Thymus (tissue), 11 donors: ENCODE results near the gene SLC24A2. TPM values are rescaled to one million over a fixed set of nuclear protein-coding genes. Genes with fewer than 3 reads are reported as not detected.

Source experiments
- DNase-seq, 9 donors: peaks; one replicate each; pipeline ENCODE4 v3.0.0-alpha.2; 2013; ENCODE audit warnings: low spot score in 9 of 9, low read depth in 6 of 9, missing footprints in 1 of 9
- H3K27ac ChIP-seq, 2 donors: one replicate each; pipeline ENCODE4 v1.5.1; 2013; ENCODE audit warnings: control low read depth in 1 of 2, low read depth in 1 of 2, low read length in 1 of 2, mild to moderate bottlenecking in 1 of 2, moderate library complexity in 1 of 2
- H3K27me3 ChIP-seq, 2 donors: one replicate each; pipeline ENCODE4 v1.5.1; 2013; ENCODE audit warnings: low read length in 1 of 2; ENCODE audit not compliant: control insufficient read depth in 2 of 2, insufficient read depth in 1 of 2
- H3K36me3 ChIP-seq, 2 donors: one replicate each; pipeline ENCODE4 v1.5.1; 2013; ENCODE audit warnings: low read length in 1 of 2, mild to moderate bottlenecking in 1 of 2, moderate library complexity in 1 of 2; ENCODE audit not compliant: control insufficient read depth in 2 of 2, insufficient read depth in 2 of 2
- H3K4me1 ChIP-seq, 2 donors: one replicate each; pipeline ENCODE4 v1.5.1; 2013; ENCODE audit warnings: low read length in 2 of 2; ENCODE audit not compliant: control insufficient read depth in 2 of 2, insufficient read depth in 2 of 2
- H3K4me3 ChIP-seq, 2 donors: one replicate each; pipeline ENCODE4 v1.5.1; 2013; ENCODE audit warnings: low read length in 2 of 2, control low read depth in 1 of 2, mild to moderate bottlenecking in 1 of 2
- H3K9me3 ChIP-seq, 2 donors: one replicate each; pipeline ENCODE4 v1.5.1; 2013; ENCODE audit warnings: low read length in 1 of 2, mild to moderate bottlenecking in 1 of 2; ENCODE audit not compliant: control insufficient read depth in 2 of 2, insufficient read depth in 1 of 2
- WGBS: extraction: QIAGEN DNeasy Blood & Tissue Kit; methylation state at CpG from one replicate; pipeline ENCODE4 v1.1.7; 2013; 5-methylcytosine and 5-hydroxymethylcytosine counted together
- polyA plus RNA-seq: library from polyadenylated mRNA; stranded (reverse); fragments of 200-250 nt; gene quantifications from one replicate; pipeline ENCODE4 v1.2.3, GENCODE V29; 2013
- total RNA-seq: library from RNA; stranded (reverse); fragments of 120-200 nt; gene quantifications from one replicate; pipeline ENCODE4 v1.2.4, GENCODE V29; 2013
- donor health status: healthy.

Gene SLC24A2
- total and polyA plus RNA-seq, 2 donors: 0.05 TPM

- Histone ChIP-seq H3K27ac (no peak overlapping the region), H3K9me3 (no peaks in the 10 kb centered on the region), H3K36me3 (no peaks in the 10 kb centered on the region), H3K27me3 (no peaks in the 10 kb centered on the region), H3K4me3 (no peak overlapping the region), H3K4me1 (no peaks in the 10 kb centered on the region)
- 52% methylated on average over 1 of the region's 1 CpG for WGBS
- DNase-seq: no peak
Measured at GRCh38 chr9:19804431-19804830, 15.6 kb upstream of the SLC24A2 start.

DNA sequence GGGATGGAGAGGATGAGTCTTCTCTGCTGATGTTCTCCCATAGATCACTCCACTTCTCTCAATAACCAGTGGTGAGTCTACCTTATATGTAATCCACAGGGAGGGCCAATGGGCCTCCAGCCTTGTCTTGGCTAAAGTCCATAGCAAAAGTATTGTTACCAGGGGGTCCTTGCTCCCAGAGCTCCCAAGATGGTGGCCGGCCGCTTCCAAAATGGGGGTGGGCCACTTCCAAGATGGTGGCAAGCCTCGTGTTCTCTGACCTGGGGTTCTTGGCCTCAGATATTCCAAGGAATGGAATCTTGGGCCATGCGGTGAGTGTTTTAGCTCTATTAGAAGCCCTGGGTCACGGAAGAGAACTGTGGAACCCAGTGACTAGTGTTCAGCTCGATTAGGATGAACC, 12.0 kb upstream of the SLC24A2 start:
- Histone ChIP-seq H3K9me3 (no peaks in the 10 kb centered on the region), H3K27me3 (no peaks in the 10 kb centered on the region), H3K4me1 (no peaks in the 10 kb centered on the region), H3K4me3 (no peak overlapping the region), H3K27ac (no peak overlapping the region), H3K36me3 (no peaks in the 10 kb centered on the region)
- no peak for DNase-seq
- WGBS: 88% methylated on average over 6 of the region's 6 CpGs

GRCh38 chr9:19799784-19800183, 10.9 kb upstream of the SLC24A2 start:
- Histone ChIP-seq H3K9me3 (no peaks in the 10 kb centered on the region), H3K4me1 (no peaks in the 10 kb centered on the region), H3K4me3 (no peak overlapping the region), H3K36me3 (no peaks in the 10 kb centered on the region), H3K27me3 (no peaks in the 10 kb centered on the region), H3K27ac (no peak overlapping the region)
- DNase-seq: no peak
- 84% methylated on average over 3 of the region's 3 CpGs for WGBS

GRCh38 chr9:19788152-19788551, 685 bp downstream of the SLC24A2 start:
- H3K27ac ChIP-seq: no peak overlapping the region
- DNase-seq: no peak

GRCh38 chr9:19787672-19788071, 1.2 kb downstream of the SLC24A2 start:
- Histone ChIP-seq H3K9me3 (no peaks in the 10 kb centered on the region), H3K27ac (no peak overlapping the region), H3K27me3 (peaks cover 18 to 38% of the 10 kb centered on the region in 2 donors), H3K4me3 (no peak overlapping the region), H3K36me3 (no peaks in the 10 kb centered on the region), H3K4me1 (no peaks in the 10 kb centered on the region)
- 32% methylated on average over 4 of the region's 4 CpGs for WGBS
- DNase-seq: no peak

More at GRCh38 chr9:19788152-19788551, 685 bp downstream of the SLC24A2 start:
- Histone ChIP-seq H3K27me3 (peaks cover 18 to 38% of the 10 kb centered on the region in 2 donors), H3K4me3 (no peak overlapping the region), H3K36me3 (no peaks in the 10 kb centered on the region), H3K4me1 (no peaks in the 10 kb centered on the region), H3K9me3 (no peaks in the 10 kb centered on the region)
- 6% methylated on average over 24 of the region's 24 CpGs for WGBS

- 84% methylated on average over 1 of the region's 1 CpG for WGBS
Measured at GRCh38 chr9:19785230-19785629, 3.6 kb downstream of the SLC24A2 start.

DNA sequence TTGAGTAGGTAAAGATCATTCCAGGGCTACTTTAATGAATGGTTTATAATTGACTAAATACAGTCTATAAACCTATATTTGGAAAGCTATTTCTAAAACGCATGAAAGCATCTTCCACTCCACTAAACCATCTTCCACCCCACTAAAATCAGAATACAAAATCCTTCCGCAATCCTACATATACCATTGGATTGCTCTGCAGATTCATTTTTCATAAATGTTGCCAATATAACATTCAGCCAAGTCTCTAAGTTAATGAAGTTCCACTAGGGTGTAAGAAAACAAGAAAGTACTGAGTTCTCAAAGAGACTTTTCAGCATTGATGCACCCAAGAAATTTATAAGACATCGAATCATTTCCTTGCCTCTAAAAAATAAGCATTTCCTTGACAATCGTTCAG, 4.7 kb downstream of the SLC24A2 start:
- no peaks in the 10 kb centered on the region for H3K9me3 ChIP-seq
- no peak overlapping the region for H3K27ac ChIP-seq
- H3K4me1 ChIP-seq: no peaks in the 10 kb centered on the region
- H3K27me3 ChIP-seq: peaks cover 11 to 26% of the 10 kb centered on the region in 2 donors
- no peaks in the 10 kb centered on the region for H3K36me3 ChIP-seq
- WGBS: 95% methylated on average over 4 of the region's 4 CpGs
- no peak for DNase-seq
- H3K4me3 ChIP-seq: no peak overlapping the region

More at GRCh38 chr9:19785230-19785629, 3.6 kb downstream of the SLC24A2 start:
- no peak overlapping the region for H3K4me3 ChIP-seq
- H3K27ac ChIP-seq: no peak overlapping the region
- H3K36me3 ChIP-seq: no peaks in the 10 kb centered on the region
- peaks cover 18 to 36% of the 10 kb centered on the region in 2 donors for H3K27me3 ChIP-seq
- H3K4me1 ChIP-seq: no peaks in the 10 kb centered on the region
- DNase-seq: no peak
- H3K9me3 ChIP-seq: no peaks in the 10 kb centered on the region

DNA sequence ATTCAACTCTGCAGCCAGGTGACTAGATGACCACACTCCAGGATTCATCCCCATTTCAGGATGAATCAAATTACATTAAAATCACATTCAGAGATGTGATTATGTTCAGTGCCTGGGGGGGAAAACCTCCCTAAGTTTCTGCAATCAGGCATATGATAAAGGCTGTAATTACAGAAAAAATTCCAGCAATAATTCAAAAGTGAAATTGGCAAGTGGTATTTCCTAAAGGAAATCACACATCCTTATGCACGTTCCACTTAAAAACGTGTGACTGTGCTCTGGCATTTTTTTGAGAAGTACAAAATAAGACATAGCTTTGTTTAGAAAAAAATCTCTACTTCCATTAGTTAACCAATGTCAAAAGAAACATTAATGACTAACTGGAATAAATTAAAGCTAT, 5.3 kb downstream of the SLC24A2 start:
- 10% methylated on average over 2 of the region's 2 CpGs for WGBS
- no peak for DNase-seq
- no peaks in the 10 kb centered on the region for H3K4me1 ChIP-seq

DNA sequence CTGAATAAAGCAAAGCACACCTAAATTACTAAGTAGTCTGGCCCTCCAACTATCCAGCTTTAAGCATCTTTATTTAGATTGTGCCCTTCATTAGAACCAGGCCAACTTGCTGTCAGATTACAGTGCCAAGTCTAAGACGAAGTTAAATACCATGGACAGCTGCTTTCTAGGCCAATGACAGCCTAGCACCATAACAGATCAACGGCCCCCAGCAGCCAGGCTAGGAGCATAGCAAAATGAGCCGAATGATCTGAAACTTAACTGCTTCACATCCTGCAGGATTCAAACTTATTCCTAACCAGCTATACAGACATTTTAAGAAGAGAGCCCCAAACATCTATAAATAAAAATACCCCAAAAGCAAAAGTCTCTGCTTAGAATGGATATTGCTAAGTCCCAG, 6.8 kb downstream of the SLC24A2 start:
- Histone ChIP-seq H3K4me3 (no peak overlapping the region), H3K4me1 (no peaks in the 10 kb centered on the region), H3K9me3 (no peaks in the 10 kb centered on the region), H3K36me3 (no peaks in the 10 kb centered on the region), H3K27me3 (peaks cover 0 to 7% of the 10 kb centered on the region in 2 donors), H3K27ac (no peak overlapping the region)
- WGBS: 19% methylated on average over 3 of the region's 3 CpGs
- DNase-seq: peak in 1 of 9 donors; percentile 4

More for the DNA sequence above, 5.3 kb downstream of the SLC24A2 start:
- H3K9me3 ChIP-seq: no peaks in the 10 kb centered on the region
- no peak overlapping the region for H3K27ac ChIP-seq
- peaks cover 5 to 20% of the 10 kb centered on the region in 2 donors for H3K27me3 ChIP-seq
- H3K36me3 ChIP-seq: no peaks in the 10 kb centered on the region
- H3K4me3 ChIP-seq: no peak overlapping the region

GRCh38 chr9:19781240-19781639, 7.6 kb downstream of the SLC24A2 start:
- H3K36me3 ChIP-seq: no peaks in the 10 kb centered on the region
- 84% methylated on average over 2 of the region's 2 CpGs for WGBS

More at GRCh38 chr9:19781240-19781639, 7.6 kb downstream of the SLC24A2 start:
- Histone ChIP-seq H3K27ac (no peak overlapping the region), H3K9me3 (no peaks in the 10 kb centered on the region), H3K4me1 (no peaks in the 10 kb centered on the region), H3K27me3 (peaks cover 0 to 5% of the 10 kb centered on the region in 2 donors), H3K4me3 (no peak overlapping the region)
- no peak for DNase-seq
